GM19395 (cell line): ENCODE measurements around the gene DNAJB1.

Experiments used
- ATAC-seq: cut with Tn5 transposase; IDR thresholded peaks from one replicate; pipeline ENCODE4 v1.9.1; 2021; ENCODE audit warnings: mild to moderate bottlenecking, moderate library complexity; ENCODE audit not compliant: unreplicated experiment

The DNAJB1 gene

DNA sequence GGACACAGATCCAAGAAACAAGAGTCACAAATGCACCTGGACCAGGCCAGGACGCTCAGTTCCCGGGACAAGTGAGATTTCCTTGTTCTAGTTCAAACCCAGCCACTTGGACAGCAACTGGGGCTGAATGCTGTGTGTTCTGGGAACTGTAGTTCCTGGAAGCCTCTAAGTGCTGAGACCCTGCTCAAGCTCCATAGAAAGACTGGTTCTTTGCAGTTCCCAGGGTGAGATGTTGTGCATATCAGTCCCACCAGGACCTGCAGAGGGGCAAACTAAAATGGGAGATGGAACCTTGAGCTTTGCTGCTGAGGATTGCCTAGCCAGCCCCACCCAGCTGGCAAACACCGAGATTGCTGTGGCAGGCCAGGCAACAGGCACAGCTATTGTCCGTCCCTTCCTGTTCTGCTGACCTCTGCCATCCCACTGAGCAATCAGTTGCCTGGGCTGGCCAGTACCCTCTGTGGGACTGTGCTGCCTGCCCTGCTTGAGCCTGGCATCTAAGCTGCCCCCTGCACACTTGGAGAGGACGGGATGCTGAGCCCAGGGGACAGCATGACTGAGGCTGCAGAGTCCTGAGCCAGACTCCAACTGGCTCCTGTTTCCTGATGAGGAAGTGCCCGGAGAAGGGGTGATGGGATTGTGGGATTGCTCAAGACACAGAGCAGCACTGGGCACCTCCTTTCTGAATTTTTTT is 20.8 kb downstream of the DNAJB1 start:
- no peak for ATAC-seq

DNA sequence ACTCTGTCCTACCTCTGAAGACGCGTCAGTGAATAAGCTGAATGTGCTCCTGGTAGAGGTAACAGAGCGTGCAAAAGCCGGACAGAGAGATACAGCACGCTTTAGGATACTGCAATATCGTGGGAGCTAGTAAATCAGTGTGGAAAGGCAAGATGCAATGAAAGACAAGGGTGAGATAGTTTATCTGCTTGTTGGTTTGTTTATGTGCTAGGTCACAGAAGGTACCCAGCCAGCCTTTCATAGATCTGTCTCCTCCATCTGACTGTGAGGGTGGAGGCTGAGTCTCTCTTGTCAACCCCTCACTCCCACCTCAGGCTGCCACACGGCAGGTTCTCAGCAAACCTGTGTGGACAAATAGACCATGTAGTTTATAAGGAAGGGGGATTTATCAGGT is 21.4 kb downstream of the DNAJB1 start:
- ATAC-seq = no peak

- peak; percentile 66 for ATAC-seq
These were observed 22.0 kb downstream of the DNAJB1 start, which contains the start of gene GIPC1 for GRCh38 chr19:14496029-14496833. Gene GIPC1, minus strand, starts transcription at chr19:14496127. Its CDS starts 13,151 bp downstream, at chr19:14482976.

GRCh38 chr19:14495672-14496028 is 22.5 kb downstream of the DNAJB1 start:
- ATAC-seq = no peak

DNA sequence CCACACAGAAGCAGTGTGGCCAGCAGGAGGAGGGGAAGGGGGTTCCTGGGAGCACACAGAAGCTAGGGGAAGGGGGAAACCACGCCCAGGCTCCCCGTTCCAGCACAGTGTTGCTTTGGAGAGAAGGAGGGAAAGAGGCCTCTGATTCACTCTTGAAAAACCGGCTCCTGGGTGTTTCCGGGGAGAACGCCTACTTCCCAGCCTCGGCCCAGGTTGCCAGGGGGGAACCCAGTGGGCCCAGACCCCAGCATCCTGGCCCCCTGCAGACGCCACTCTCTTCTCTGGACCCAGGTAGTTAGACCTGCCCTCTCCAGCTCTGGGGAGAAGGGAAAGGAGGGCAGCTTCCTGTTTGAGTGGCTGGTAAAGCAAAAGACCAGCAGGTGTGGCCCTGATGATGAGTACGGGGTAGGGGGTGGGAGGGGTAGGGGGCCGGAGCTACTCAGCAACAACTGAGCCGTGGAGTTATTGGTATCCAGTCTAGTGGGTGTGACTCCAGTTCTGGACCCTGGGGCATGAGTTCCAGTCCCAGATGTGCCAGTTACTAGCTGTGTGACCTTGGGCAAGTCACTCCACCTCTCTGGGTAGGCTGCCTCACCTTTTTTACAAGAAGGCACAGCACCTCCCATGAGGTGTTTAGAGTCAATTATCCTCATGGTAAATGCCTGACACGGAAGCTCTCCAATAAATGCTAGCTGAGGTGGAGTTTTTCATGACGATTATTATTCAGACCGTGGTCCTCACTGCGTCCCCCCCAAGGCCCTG is 23.1 kb downstream of the DNAJB1 start:
- no peak for ATAC-seq

DNA sequence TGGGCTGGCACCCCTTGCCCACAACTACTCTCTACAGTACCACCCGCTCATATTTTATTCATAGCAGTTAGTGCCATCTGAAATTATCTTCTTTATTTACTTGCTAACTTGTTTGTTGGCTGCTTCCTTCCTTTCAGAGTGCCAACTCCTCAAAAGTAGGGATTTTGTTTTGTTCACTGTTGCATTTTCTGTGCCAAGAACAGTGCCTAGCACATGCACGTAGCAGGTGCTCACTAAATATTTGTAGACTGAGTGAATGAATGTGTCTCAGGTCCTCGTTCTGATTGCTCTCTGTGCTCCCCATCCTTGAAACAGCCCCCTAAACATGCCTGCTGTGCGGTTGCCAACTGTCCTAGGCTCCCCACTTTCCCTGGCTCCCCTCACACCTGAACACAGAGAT is 23.8 kb downstream of the DNAJB1 start:
- no peak for ATAC-seq

- no peak for ATAC-seq
These were observed 25.4 kb downstream of the DNAJB1 start for GRCh38 chr19:14492756-14493337.

DNA sequence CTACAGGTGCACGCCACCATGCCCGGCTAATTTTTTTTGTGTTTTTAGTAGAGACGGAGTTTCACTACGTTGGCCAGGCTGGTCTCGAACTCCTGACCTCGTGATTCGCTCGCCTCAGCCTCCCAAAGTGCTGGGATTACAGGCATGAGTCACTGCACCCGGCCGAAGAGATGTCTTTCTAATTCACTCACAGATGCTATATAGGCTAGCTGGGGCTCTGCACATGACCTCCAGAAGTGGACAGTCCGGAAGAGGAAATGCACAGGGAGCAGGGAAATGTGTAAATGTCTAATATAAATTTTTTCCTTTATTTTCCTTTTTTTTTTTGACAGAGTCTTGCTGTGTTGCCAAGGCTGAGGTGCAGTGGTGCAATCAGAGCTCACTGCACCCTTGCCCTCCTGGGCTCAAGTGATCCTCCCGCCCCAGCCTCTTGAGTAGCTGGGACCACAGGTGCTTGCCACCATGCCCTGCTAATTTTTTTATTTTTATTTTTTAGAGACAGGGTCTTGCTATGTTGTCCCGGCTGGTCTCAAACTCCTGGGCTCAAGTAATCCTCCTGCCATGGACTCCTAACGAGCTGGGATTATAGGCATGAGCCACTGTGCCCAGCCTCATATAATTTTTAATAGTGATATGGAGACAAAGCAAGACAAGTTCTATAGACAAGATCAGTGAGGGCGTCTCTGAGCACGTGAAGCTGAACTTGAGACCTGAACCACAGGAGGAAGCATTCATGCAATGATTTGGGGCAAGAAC is 30.6 kb downstream of the DNAJB1 start:
- ATAC-seq = no peak

DNA sequence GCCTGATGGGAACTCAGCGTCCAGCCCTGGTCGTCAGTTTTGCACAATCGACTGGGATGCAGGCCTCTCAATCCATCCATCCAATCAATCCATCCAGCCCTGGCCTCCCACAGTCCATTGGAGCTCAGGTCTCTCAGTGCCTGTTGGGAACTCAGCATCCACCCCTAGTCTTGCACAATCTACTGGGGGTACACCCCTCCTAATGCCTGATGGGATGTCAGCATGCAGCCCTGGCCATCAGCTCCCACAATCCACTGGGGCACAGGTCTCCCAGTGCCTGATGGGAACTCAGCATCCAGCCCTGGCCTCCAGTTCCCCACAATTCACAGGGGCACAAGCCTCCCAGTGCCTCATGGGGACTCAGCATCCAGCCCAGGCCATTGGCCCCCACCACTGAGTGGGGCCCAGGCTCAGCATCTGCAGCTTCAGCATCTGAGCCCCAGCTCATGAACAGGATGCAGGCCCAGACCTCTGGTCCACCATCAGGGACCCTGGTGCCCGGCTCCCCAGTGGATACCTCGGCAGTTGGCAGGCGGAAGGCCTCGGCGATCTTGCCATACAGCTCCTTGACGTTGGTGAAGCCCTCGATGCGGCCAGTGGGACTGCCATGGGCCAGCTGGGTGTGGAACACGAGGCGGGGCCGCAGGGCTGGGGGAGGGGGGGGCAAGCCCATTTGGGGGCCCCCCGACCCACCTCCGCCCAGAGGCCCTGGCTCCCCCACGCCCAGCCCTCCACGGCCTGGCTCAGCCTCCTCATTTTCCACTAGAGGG is 35.8 kb downstream of the DNAJB1 start:
- ATAC-seq = no peak

GRCh38 chr19:14480700-14481079 is 37.5 kb downstream of the DNAJB1 start:
- no peak for ATAC-seq

DNA sequence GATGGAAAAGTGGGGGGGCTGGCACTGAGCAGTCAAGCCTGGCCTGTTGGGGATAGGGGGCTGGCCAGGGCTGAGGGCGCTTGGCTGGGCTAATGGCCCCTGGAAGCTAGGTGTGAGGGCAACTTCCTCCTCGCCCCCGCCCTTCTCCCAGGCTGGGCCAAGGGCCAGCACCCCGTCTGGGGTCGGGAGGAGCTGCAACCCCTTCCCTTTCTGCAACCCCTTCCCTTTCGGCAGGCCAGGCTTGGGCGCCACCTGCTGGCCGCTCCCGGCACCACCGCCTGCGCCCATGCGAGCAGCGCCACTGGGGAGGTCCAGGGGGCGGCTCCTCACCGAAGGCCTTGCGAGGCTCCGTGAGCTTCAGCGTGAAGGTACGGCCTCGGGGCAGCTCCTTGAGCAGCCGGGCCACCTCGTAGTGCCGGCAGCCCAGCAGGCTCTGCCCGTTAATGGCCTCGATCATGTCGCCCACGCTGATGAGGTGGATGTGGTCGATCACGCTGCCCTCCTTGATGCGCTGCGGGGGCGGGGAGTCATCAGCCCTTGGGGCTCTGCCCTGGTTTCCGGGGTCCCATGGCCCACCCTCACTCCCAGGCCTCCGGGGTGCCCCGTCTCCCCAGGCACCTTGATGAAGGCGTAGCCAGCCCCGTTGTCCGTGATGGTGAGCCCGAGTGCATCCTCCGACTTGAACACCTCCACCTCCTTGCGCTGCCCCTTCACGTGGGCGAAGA is 38.1 kb downstream of the DNAJB1 start:
- ATAC-seq = no peak

GRCh38 chr19:14479309-14479974 is 38.8 kb downstream of the DNAJB1 start:
- no peak for ATAC-seq

- no peak for ATAC-seq
These were observed 40.1 kb downstream of the DNAJB1 start for GRCh38 chr19:14478113-14478545.

- ATAC-seq = no peak
These were observed 40.6 kb downstream of the DNAJB1 start for GRCh38 chr19:14477418-14478112.

DNA sequence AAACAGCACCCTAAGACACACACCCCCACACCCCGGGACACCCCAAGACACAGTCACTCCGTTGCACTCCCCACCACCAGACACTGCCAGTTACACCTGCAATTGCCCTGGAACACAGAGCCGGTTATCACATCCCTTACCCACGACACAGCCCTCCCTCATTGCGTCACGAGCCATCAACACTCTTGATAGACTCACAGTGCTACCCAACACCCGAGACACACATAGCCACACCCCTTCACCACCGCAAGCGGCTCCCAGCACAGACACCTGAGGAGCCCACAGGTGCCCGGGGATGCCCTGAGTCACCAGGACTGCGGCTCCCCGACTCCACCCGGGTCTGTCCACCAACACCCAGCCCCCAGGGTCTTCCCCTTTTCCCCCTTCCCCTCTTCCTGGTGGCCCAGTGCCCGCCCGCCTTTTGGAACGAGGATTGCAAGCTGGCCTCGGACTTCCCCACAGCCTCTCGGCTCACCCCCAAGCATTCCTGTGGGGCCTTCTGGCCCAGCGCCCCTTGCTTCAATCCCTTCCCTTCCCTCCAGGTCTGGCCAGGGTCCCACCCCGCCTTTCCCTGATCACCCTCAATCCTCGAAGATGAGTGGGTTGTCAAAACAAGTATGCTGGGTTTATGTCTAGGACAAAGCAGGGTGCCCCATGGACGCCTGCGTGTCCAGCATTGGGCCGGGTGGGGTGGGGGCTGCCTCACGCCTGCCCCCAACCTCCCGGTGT is 41.4 kb downstream of the DNAJB1 start:
- ATAC-seq = no peak

DNA sequence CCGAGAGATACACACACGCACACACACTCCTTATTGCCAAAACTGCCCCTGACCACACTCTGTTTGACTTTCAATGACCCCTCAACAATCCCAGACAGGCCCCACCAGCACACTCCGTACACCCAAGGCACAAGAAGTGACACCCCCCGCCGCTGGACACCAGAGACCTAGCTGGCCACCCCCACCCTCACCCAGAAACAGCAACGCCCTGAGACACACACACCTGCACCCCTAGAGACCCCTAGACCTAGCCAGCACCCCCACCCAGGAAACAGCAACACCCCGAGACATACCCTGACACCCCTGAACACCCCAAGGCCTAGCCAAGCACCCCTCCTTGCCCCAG is 41.9 kb downstream of the DNAJB1 start:
- no peak for ATAC-seq

- no peak for ATAC-seq
These were observed 42.7 kb downstream of the DNAJB1 start, which contains the start of gene PTGER1 for GRCh38 chr19:14475251-14476073. Gene PTGER1, minus strand, starts transcription at chr19:14475354. Its CDS starts 1,034 bp downstream, at chr19:14474320.
